ENCODE data around the gene MDP1. TPM values are rescaled to one million over a fixed set of nuclear protein-coding genes. Genes with fewer than 3 reads are reported as not detected.

The MDP1 gene
- total and polyA plus RNA-seq, 2 of the 8 experiments (the other 6 are each of a cell fraction or from before 2014, with no cell fraction given), result 17.7 to 32.2 TPM

- TF ChIP-seq CTCF (IDR thresholded peaks at IDR 0.05; ENCODE audit: control extremely low read depth in 1 of 3, insufficient read depth in 1 of 3, low read depth in 1 of 3, low read length in 3 of 3) (no peak), CTBP2 (IDR thresholded peaks at IDR 0.05; ENCODE audit: borderline replicate concordance, insufficient read depth, insufficient read length, low read length) (no peak), GABPA (IDR thresholded peaks at IDR 0.05; ENCODE audit: borderline replicate concordance, insufficient read depth, low read length) (no peak), ASH2L (IDR thresholded peaks at IDR 0.05; ENCODE audit: low read length) (no peak), ATF3 (IDR thresholded peaks at IDR 0.05; ENCODE audit: insufficient read depth, low read depth, low read length) (no peak)
These were observed 35.7 kb downstream of the MDP1 start (continued) for GRCh38 chr14:24179961-24180796.

Measured in H1 (cell line).